BLaER1 treated with 17β-estradiol and CSF1 and Interleukin-3, amounts not matched to agents 10 nM and 100 nM (cell line): ENCODE data around the gene PTPRD.
"Not testable (repeated sequence)": the region's sequence is repeated elsewhere in the genome, so short reads cannot be mapped to it uniquely, and the experiment has no call there.

Experiments used
- H3K27ac ChIP-seq, 11 experiments: shearing (Covaris generic); formaldehyde crosslinking; 2 replicates each; pipeline ENCODE4 v1.8.1; 2022
- H3K27me3 ChIP-seq, 11 experiments: shearing (Covaris generic); formaldehyde crosslinking; 2 replicates each; pipeline ENCODE4 v1.8.1; 2022
- H3K36me3 ChIP-seq, 11 experiments: shearing (Covaris generic); formaldehyde crosslinking; 2 replicates each; pipeline ENCODE4 v1.8.1; 2022
- H3K4me1 ChIP-seq, 10 experiments: shearing (Covaris generic); formaldehyde crosslinking; 2 replicates each; pipeline ENCODE4 v1.8.1; 2022
- H3K4me2 ChIP-seq, 11 experiments: shearing (Covaris generic); formaldehyde crosslinking; 2 replicates each; pipeline ENCODE4 v1.8.1; 2022
- H3K4me3 ChIP-seq, 10 experiments: shearing (Covaris generic); formaldehyde crosslinking; 2 replicates each; pipeline ENCODE4 v1.8.1; 2022
- H3K9ac ChIP-seq, 11 experiments: shearing (Covaris generic); formaldehyde crosslinking; 2 replicates each; pipeline ENCODE4 v1.8.1; 2022
- H3K9me3 ChIP-seq, 11 experiments: shearing (Covaris generic); formaldehyde crosslinking; replicated peaks in 1 of 11; 2 replicates each; pipeline ENCODE4 v1.8.1; 2022
- H4K20me1 ChIP-seq, 11 experiments: shearing (Covaris generic); formaldehyde crosslinking; 2 replicates each; pipeline ENCODE4 v1.8.1; 2022
- Cebpa-rat ChIP-seq, 11 experiments: shearing (Covaris generic); IDR thresholded peaks; 2 replicates each; pipeline ENCODE4 v1.8.1; 2022

PTPRD gene

GRCh38 chr9:10436756-10437155, 176.0 kb downstream of the PTPRD start:
- no peak for TF ChIP-seq Cebpa-rat (IDR thresholded peaks at IDR 0.05)
- H4K20me1 ChIP-seq: no peaks in the 10 kb centered on the region
- no peak overlapping the region for H3K4me3 ChIP-seq
- H3K36me3 ChIP-seq: no peaks in the 10 kb centered on the region
- no peaks in the 10 kb centered on the region for H3K27me3 ChIP-seq
- no peaks in the 10 kb centered on the region for H3K4me1 ChIP-seq
- no peaks in the 10 kb centered on the region for H3K9me3 ChIP-seq
- no peak overlapping the region for H3K4me2 ChIP-seq
- H3K9ac ChIP-seq: no peak overlapping the region
- no peak overlapping the region for H3K27ac ChIP-seq

GRCh38 chr9:10434412-10434811, 178.4 kb downstream of the PTPRD start:
- H3K27me3 ChIP-seq: no peaks in the 10 kb centered on the region
- no peak for TF ChIP-seq Cebpa-rat (IDR thresholded peaks at IDR 0.05)
- no peak overlapping the region for H3K4me3 ChIP-seq
- H3K4me2 ChIP-seq: no peak overlapping the region
- no peaks in the 10 kb centered on the region for H3K36me3 ChIP-seq
- no peak overlapping the region for H3K27ac ChIP-seq
- no peaks in the 10 kb centered on the region for H4K20me1 ChIP-seq
- H3K4me1 ChIP-seq: no peaks in the 10 kb centered on the region
- H3K9ac ChIP-seq: no peak overlapping the region
- H3K9me3 ChIP-seq: no peaks in the 10 kb centered on the region

GRCh38 chr9:10411272-10411671, 201.5 kb downstream of the PTPRD start:
- no peak for TF ChIP-seq Cebpa-rat (IDR thresholded peaks at IDR 0.05)
- H3K9me3 ChIP-seq: no peaks in the 10 kb centered on the region
- no peaks in the 10 kb centered on the region for H3K4me1 ChIP-seq
- H3K27me3 ChIP-seq: no peaks in the 10 kb centered on the region
- H3K36me3 ChIP-seq: no peaks in the 10 kb centered on the region
- H3K9ac ChIP-seq: no peak overlapping the region
- no peak overlapping the region for H3K4me3 ChIP-seq
- no peaks in the 10 kb centered on the region for H4K20me1 ChIP-seq
- no peak overlapping the region for H3K4me2 ChIP-seq
- H3K27ac ChIP-seq: no peak overlapping the region

- TF ChIP-seq Cebpa-rat (IDR thresholded peaks at IDR 0.05): no peak
- H3K36me3 ChIP-seq: no peaks in the 10 kb centered on the region
Measured at GRCh38 chr9:10403283-10403682, 209.5 kb downstream of the PTPRD start.

GRCh38 chr9:10396615-10397014, 216.2 kb downstream of the PTPRD start:
- H3K36me3 ChIP-seq: no peaks in the 10 kb centered on the region
- H3K27ac ChIP-seq: no peak overlapping the region
- no peaks in the 10 kb centered on the region for H4K20me1 ChIP-seq
- H3K9me3 ChIP-seq: no peaks in the 10 kb centered on the region
- no peaks in the 10 kb centered on the region for H3K4me1 ChIP-seq
- no peak overlapping the region for H3K4me2 ChIP-seq
- no peak overlapping the region for H3K4me3 ChIP-seq
- H3K27me3 ChIP-seq: no peaks in the 10 kb centered on the region
- no peak for TF ChIP-seq Cebpa-rat (IDR thresholded peaks at IDR 0.05)
- H3K9ac ChIP-seq: no peak overlapping the region

More at GRCh38 chr9:10403283-10403682, 209.5 kb downstream of the PTPRD start:
- no peak overlapping the region for H3K27ac ChIP-seq
- no peaks in the 10 kb centered on the region for H4K20me1 ChIP-seq
- H3K4me2 ChIP-seq: no peak overlapping the region
- H3K9ac ChIP-seq: no peak overlapping the region
- H3K9me3 ChIP-seq: no peaks in the 10 kb centered on the region
- H3K4me1 ChIP-seq: no peaks in the 10 kb centered on the region
- H3K27me3 ChIP-seq: no peaks in the 10 kb centered on the region
- H3K4me3 ChIP-seq: no peak overlapping the region

- H3K27ac ChIP-seq: no peak overlapping the region
- H3K4me1 ChIP-seq: peaks cover 0 to 5% (median 0%) of the 10 kb centered on the region in 10 experiments; a peak in 3 of 20 replicates
- no peak overlapping the region for H3K4me2 ChIP-seq
- no peaks in the 10 kb centered on the region for H3K9me3 ChIP-seq
- H3K4me3 ChIP-seq: no peak overlapping the region
- no peaks in the 10 kb centered on the region for H4K20me1 ChIP-seq
- H3K9ac ChIP-seq: no peak overlapping the region
- H3K36me3 ChIP-seq: no peaks in the 10 kb centered on the region
- TF ChIP-seq Cebpa-rat (IDR thresholded peaks at IDR 0.05): no peak
- no peaks in the 10 kb centered on the region for H3K27me3 ChIP-seq
Measured at GRCh38 chr9:10387282-10387681, 225.5 kb downstream of the PTPRD start.

GRCh38 chr9:10371824-10372223, 241.0 kb downstream of the PTPRD start:
- H3K4me1 ChIP-seq: no peaks in the 10 kb centered on the region
- H3K27ac ChIP-seq: no peak overlapping the region
- no peaks in the 10 kb centered on the region for H3K9me3 ChIP-seq
- TF ChIP-seq Cebpa-rat (IDR thresholded peaks at IDR 0.05): no peak
- no peak overlapping the region for H3K9ac ChIP-seq
- no peak overlapping the region for H3K4me3 ChIP-seq
- no peaks in the 10 kb centered on the region for H3K36me3 ChIP-seq
- no peaks in the 10 kb centered on the region for H4K20me1 ChIP-seq
- H3K27me3 ChIP-seq: no peaks in the 10 kb centered on the region
- H3K4me2 ChIP-seq: no peak overlapping the region

GRCh38 chr9:10366171-10366779, 246.5 kb downstream of the PTPRD start:
- no peaks in the 10 kb centered on the region for H3K27me3 ChIP-seq
- H3K4me3 ChIP-seq: no peak overlapping the region
- TF ChIP-seq Cebpa-rat (IDR thresholded peaks at IDR 0.05): no peak
- no peak overlapping the region for H3K4me2 ChIP-seq
- no peak overlapping the region for H3K9ac ChIP-seq
- H3K4me1 ChIP-seq: no peaks in the 10 kb centered on the region
- H4K20me1 ChIP-seq: no peaks in the 10 kb centered on the region; a peak in 1 of 22 replicates
- no peaks in the 10 kb centered on the region for H3K9me3 ChIP-seq
- no peaks in the 10 kb centered on the region for H3K36me3 ChIP-seq
- H3K27ac ChIP-seq: no peak overlapping the region

- H3K27ac ChIP-seq: no peak overlapping the region
- H3K27me3 ChIP-seq: no peaks in the 10 kb centered on the region
- no peaks in the 10 kb centered on the region for H3K9me3 ChIP-seq
- no peak overlapping the region for H3K4me3 ChIP-seq
- no peak for TF ChIP-seq Cebpa-rat (IDR thresholded peaks at IDR 0.05)
- no peaks in the 10 kb centered on the region for H3K36me3 ChIP-seq
- no peaks in the 10 kb centered on the region for H3K4me1 ChIP-seq
- H3K4me2 ChIP-seq: no peak overlapping the region
- H3K9ac ChIP-seq: no peak overlapping the region
- H4K20me1 ChIP-seq: no peaks in the 10 kb centered on the region
Measured at GRCh38 chr9:10354591-10354990, 258.2 kb downstream of the PTPRD start.

GRCh38 chr9:10345621-10346020, 267.2 kb downstream of the PTPRD start:
- not testable (repeated sequence) for H4K20me1 ChIP-seq, H3K4me3 ChIP-seq, H3K9ac ChIP-seq, H3K4me2 ChIP-seq, H3K9me3 ChIP-seq, H3K4me1 ChIP-seq, H3K27me3 ChIP-seq, H3K36me3 ChIP-seq, H3K27ac ChIP-seq
